GM11168 (cell line): ENCODE results near the gene TMEM128.

Experiments
- in situ Hi-C: fragments of 300-500 bp; cut with MboI; formaldehyde crosslinking; loops from one replicate; pipeline ENCODE4 v1.12.0; 2022; ENCODE audit warnings: low sequenced_read_pairs; ENCODE audit not compliant: unreplicated experiment

Gene TMEM128

DNA sequence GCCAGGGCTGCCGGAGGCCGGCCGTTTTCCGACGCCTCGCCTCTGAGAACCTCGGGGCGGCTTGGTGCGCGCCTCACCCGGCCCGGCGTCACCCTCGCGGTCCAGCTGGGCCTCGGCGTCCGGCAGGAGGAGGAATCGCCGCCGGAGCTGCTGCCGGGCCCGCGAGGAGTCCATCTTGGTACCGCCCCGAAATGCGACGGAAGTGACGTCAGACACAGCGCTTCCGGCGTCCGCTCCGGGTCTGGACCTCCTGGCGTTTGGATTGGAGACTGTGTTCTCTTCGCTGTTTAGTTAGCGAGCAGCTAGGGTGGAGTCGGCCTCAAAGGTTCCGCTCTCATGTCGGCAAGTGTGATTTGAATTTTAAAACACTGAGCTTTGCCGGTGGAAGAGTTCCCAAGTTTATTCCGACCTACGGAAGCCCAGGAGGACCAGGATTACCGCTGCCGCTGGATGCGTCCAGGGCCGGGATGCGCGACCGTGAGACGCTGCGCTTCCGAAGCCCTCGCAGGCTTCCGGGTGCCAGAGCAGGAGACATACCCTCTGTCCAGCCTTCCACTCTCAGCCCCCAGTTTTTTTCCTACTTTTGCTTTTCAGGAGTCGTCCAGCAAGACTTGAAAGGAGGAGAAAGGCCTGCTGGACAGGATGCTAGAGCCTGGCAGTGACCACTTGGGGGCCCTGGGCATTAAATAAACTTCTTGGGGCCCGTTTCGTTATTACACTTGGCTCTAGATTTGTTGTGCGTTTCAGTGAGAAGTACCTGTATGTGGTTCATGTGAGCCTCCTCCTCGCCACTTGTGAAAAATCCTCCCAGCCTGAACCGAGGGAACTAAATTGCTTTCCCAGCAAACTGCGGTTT lies at the start of gene TMEM128:
TMEM128 (minus strand) TSS at position 195 of the 856 bp plus-strand sequence; CDS start at position 174, 21 bp downstream.
- in situ Hi-C loops, result no loop called here

GRCh38 chr4:4296283-4296846 lies 48.3 kb upstream of the TMEM128 start:
- in situ Hi-C loops, result no loop called here

- in situ Hi-C loops, result no loop called here
Measured at GRCh38 chr4:4293279-4293678, 45.3 kb upstream of the TMEM128 start.

GRCh38 chr4:4289941-4290850 lies 42.2 kb upstream of the TMEM128 start, which contains the start of the genes LYAR and ZBTB49:
LYAR (minus strand) TSS chr4:4290154; CDS start chr4:4283742, 6,412 bp downstream.
ZBTB49 (plus strand) TSS chr4:4290251; CDS start chr4:4299946, 9,695 bp downstream.
- in situ Hi-C loops, result no loop called here

- in situ Hi-C loops, result no loop called here
Measured at GRCh38 chr4:4289597-4289940, 41.5 kb upstream of the TMEM128 start.

GRCh38 chr4:4289055-4289454 lies 41.0 kb upstream of the TMEM128 start:
- in situ Hi-C loops, result no loop called here

DNA sequence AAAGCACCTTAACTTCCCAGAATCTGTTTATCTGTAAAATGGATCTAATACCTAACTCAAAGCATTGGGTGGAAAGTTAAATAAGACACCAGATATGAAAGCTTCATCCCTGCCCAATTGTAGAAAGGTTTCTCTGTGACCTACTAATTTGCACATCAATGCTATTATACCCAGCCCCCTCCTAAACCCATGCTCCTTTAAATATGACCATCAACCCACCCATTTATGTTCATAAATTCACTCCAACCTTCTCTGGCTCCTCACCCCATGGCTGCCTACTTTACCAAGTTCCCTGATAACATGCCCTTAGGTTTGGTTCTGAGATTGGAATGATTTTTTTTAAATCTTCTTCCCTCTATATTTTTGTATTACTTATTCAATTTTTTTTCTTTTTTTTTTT lies 40.1 kb upstream of the TMEM128 start:
- in situ Hi-C loops, result no loop called here

GRCh38 chr4:4284827-4285618 lies 37.0 kb upstream of the TMEM128 start:
- in situ Hi-C loops, result no loop called here

DNA sequence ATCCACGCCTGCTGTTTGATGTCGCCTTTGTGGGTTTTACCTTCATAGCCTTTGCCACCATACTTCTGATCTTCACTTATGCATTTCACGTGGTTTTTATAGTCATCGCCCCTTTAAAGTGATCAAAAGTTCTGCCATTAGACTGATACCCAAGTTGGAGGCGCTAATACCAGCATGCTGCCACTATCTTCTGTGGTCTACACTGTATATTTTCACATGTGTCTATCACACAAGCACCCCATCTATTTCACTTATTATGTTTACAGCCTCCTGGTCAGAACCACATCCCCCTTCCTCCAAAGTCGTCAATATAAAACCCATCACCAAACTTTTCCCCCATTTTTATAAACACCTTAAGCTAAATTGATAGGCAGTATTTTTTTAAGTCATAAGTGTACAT lies 33.8 kb upstream of the TMEM128 start:
- in situ Hi-C loops, result no loop called here

GRCh38 chr4:4277531-4277930 lies 29.5 kb upstream of the TMEM128 start:
- in situ Hi-C loops, result no loop called here

- in situ Hi-C loops, result no loop called here
Measured at GRCh38 chr4:4274226-4274625, 26.2 kb upstream of the TMEM128 start.

GRCh38 chr4:4271912-4272311 lies 23.9 kb upstream of the TMEM128 start:
- in situ Hi-C loops, result no loop called here

- in situ Hi-C loops, result no loop called here
Measured at GRCh38 chr4:4270529-4270928, 22.5 kb upstream of the TMEM128 start.

DNA sequence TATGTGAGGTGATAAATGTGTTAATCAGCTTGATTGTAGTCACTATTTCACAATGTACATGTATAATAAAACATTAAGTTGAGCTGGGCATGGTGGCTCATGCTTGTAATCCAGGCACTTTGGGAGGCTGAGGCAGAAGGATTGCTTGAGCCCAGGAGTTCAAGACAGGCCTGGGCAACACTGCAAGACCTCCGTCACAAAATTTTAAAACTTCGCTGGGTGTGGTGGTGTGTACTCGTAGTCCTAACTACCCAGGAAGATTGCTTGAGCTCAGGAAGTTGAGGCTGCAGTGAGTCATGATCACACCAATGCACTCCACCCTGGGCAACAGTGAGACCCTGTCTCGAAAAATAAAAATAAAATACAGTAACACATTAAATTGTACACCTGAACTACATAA lies 21.8 kb upstream of the TMEM128 start:
- in situ Hi-C loops, result no loop called here

DNA sequence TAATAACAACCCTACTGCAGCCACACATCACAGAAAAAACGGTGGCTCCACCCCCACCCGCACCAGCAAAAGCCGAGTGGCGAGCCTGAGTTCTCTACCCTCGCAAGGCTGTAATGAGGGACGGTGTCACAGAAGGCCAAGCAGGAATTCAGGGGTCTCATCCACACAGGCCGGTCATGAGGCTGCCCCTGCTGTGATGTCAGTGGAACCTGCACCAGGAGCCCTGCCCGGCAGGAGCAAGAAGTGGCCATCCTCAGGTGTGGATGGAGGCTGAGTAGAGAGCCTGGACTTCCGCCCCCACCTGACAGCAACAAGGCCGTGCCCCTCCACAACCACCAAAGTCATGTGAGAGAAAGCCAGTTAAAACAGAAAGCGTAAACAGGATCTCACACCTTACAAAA lies 21.3 kb upstream of the TMEM128 start:
- in situ Hi-C loops, result no loop called here

- in situ Hi-C loops, result no loop called here
Measured at GRCh38 chr4:4268776-4269175, 20.8 kb upstream of the TMEM128 start.

- in situ Hi-C loops, result no loop called here
Measured at GRCh38 chr4:4267981-4268380, 20.0 kb upstream of the TMEM128 start.

DNA sequence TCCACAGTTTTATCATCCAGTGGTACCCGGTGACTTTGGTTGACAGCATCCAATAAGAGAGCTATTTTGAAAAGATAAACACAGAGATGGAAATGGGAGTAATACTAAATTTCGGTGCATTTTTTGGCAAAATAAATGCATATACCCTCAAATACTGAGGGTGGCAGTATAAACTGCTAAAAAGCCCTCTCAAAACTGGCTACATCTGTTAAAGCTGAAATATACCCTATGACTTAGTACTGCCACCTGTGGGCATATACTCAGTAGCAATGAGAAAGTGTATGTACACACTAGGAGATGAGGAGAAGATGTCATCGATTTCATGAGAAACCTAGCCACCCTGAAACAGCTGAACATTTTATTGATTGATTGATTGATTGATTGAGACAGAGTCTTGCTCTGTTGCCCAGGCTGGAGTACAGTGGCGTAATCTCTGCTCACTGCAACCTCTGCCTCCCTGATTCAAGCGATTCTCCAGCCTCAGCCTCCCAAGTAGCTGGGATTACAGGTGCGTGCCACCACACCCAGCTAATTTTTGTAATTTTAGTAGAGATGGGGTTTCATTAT lies 12.2 kb upstream of the TMEM128 start:
- in situ Hi-C loops, result loop anchor here (5.0 kb wide), 1 partner anchor 77 kb away; no protein-coding TSS in a partner anchor

DNA sequence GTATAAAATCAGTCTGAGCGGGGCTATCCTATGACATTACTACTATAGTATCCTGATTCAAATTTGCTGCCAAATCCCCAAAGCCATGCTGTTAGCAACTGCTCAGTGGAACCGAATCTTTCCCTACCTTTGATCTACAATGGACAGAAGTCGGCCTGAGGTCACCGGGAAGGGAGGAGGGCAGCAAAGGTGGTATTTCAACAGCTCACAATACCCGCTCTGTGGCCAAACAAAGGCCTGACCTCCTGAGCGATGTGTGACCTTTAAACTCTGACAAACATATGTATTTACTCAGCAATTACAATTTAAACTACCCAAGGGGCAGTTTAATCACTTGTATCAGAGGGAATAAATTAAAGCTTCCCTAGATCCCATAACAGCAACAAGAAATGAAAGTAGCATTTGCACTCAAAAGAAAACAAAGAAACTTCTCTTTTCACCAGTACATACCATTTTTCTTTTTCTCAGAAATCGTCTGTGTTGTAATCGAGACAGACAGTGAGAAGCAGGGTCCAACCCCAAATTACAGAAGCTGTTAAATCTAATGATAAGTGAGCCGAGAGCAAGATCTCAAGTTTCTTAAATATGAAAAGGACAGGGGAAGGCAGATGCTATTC lies 11.6 kb upstream of the TMEM128 start:
- in situ Hi-C loops, result loop anchor here (5.0 kb wide), 1 partner anchor 78 kb away; no protein-coding TSS in a partner anchor
